H9 (cell line): Measurements from ENCODE around the gene HIC1. TPM values are rescaled to one million over a fixed set of nuclear protein-coding genes. Genes with fewer than 3 reads are reported as not detected.

Experiments used
- DNase-seq: peaks from one replicate; pipeline ENCODE4 v3.0.0-alpha.2; 2017
- H2AFZ ChIP-seq: one replicate; pipeline ENCODE4 v1.6.1; 2013; ENCODE audit warnings: mild to moderate bottlenecking, low read length, control low read depth, moderate library complexity
- H2AK5ac ChIP-seq: 2 replicates; pipeline ENCODE4 v1.6.1; 2013; ENCODE audit warnings: low read length, control low read depth, mixed read lengths; ENCODE audit not compliant: insufficient read length
- H2BK120ac ChIP-seq: one replicate; pipeline ENCODE4 v1.6.1; 2013; ENCODE audit warnings: low read depth, mild to moderate bottlenecking, low read length, control low read depth, inconsistent platforms; ENCODE audit not compliant: poor library complexity, severe bottlenecking
- H2BK12ac ChIP-seq: 2 replicates; pipeline ENCODE4 v1.6.1; 2013; ENCODE audit warnings: low read length, control low read depth, mixed read lengths, low read depth; ENCODE audit not compliant: insufficient read length
- H2BK15ac ChIP-seq: 2 replicates; pipeline ENCODE4 v1.6.1; 2013; ENCODE audit warnings: low read depth, low read length, control low read depth
- H2BK20ac ChIP-seq: one replicate; pipeline ENCODE4 v1.6.1; 2013; ENCODE audit warnings: low read depth, mild to moderate bottlenecking, low read length, control low read depth, inconsistent platforms; ENCODE audit not compliant: poor library complexity, severe bottlenecking
- H2BK5ac ChIP-seq: 2 replicates; pipeline ENCODE4 v1.6.1; 2013; ENCODE audit warnings: low read length, control low read depth, mixed read lengths; ENCODE audit not compliant: insufficient read length
- H3K14ac ChIP-seq: 2 replicates; pipeline ENCODE4 v1.6.1; 2013; ENCODE audit warnings: low read length, control low read depth; ENCODE audit not compliant: insufficient read depth
- H3K18ac ChIP-seq: 2 replicates; pipeline ENCODE4 v1.6.1; 2013; ENCODE audit warnings: low read depth, mild to moderate bottlenecking, mixed read lengths, low read length, control low read depth; ENCODE audit not compliant: insufficient read length
- H3K23ac ChIP-seq: 2 replicates; pipeline ENCODE4 v1.6.1; 2013; ENCODE audit warnings: low read length, control low read depth, mixed read lengths, low read depth; ENCODE audit not compliant: insufficient read length
- H3K23me2 ChIP-seq: 2 replicates; pipeline ENCODE4 v1.6.1; 2013; ENCODE audit warnings: low read depth, mild to moderate bottlenecking, mixed read lengths, low read length, control low read depth; ENCODE audit not compliant: insufficient read length, poor library complexity, severe bottlenecking
- H3K27ac ChIP-seq: 2 replicates; pipeline ENCODE4 v1.5.1; 2013; ENCODE audit warnings: low read length, control low read depth, mixed read lengths, low read depth; ENCODE audit not compliant: insufficient read length
- H3K27me3 ChIP-seq: 2 replicates; pipeline ENCODE4 v1.6.1; 2013; ENCODE audit warnings: low read length, control low read depth, inconsistent platforms; ENCODE audit not compliant: insufficient read depth
- H3K4ac ChIP-seq: 2 replicates; pipeline ENCODE4 v1.6.1; 2013; ENCODE audit warnings: low read depth, mild to moderate bottlenecking, control low read depth, inconsistent platforms, low read length, moderate library complexity
- H3K4me1 ChIP-seq: 2 replicates; pipeline ENCODE4 v1.6.1; 2013; ENCODE audit warnings: low read length, control low read depth, inconsistent platforms; ENCODE audit not compliant: insufficient read depth
- H3K4me2 ChIP-seq: 2 replicates; pipeline ENCODE4 v1.6.1; 2013; ENCODE audit warnings: low read length, control low read depth, mixed read lengths; ENCODE audit not compliant: insufficient read length, insufficient read depth
- H3K56ac ChIP-seq: 2 replicates; pipeline ENCODE4 v1.6.1; 2013; ENCODE audit warnings: low read depth, mild to moderate bottlenecking, mixed read lengths, low read length, control low read depth; ENCODE audit not compliant: insufficient read length
- H3K79me1 ChIP-seq: 2 replicates; pipeline ENCODE4 v1.6.1; 2013; ENCODE audit warnings: low read depth, mild to moderate bottlenecking, moderate library complexity, low read length, control low read depth, inconsistent platforms; ENCODE audit not compliant: insufficient read depth, poor library complexity, severe bottlenecking
- H3K79me2 ChIP-seq: 2 replicates; pipeline ENCODE4 v1.6.1; 2013; ENCODE audit warnings: low read length, control low read depth, inconsistent platforms; ENCODE audit not compliant: insufficient read depth
- H3K9ac ChIP-seq: 2 replicates; pipeline ENCODE4 v1.6.1; 2013; ENCODE audit warnings: low read length, control low read depth, mixed read lengths; ENCODE audit not compliant: insufficient read length; ENCODE audit errors: extremely low read depth
- H3K9me3 ChIP-seq: one replicate; pipeline ENCODE4 v1.6.1; 2013; ENCODE audit warnings: low read depth, low read length, inconsistent platforms; ENCODE audit not compliant: control insufficient read depth
- H3T11ph ChIP-seq: one replicate; pipeline ENCODE4 v1.6.1; 2013; ENCODE audit warnings: mild to moderate bottlenecking, low read length, control low read depth, inconsistent platforms
- H4K20me1 ChIP-seq: one replicate; pipeline ENCODE4 v1.6.1; 2013; ENCODE audit not compliant: control insufficient read depth, insufficient read length, insufficient read depth
- H4K5ac ChIP-seq: 2 replicates; pipeline ENCODE4 v1.6.1; 2013; ENCODE audit warnings: low read depth, mild to moderate bottlenecking, mixed read lengths, low read length, control low read depth; ENCODE audit not compliant: insufficient read length
- H4K8ac ChIP-seq: replicated peaks from 2 replicates; pipeline ENCODE4 v1.6.1; 2013; ENCODE audit warnings: low read length, control low read depth, mixed read lengths, low read depth; ENCODE audit not compliant: insufficient read length
- H4K91ac ChIP-seq: 2 replicates; pipeline ENCODE4 v1.6.1; 2013; ENCODE audit warnings: low read depth, mild to moderate bottlenecking, moderate library complexity, mixed read lengths, low read length, control low read depth; ENCODE audit not compliant: insufficient read length
- H3K27ac Mint-ChIP-seq, 3 experiments: 2 replicates in 2 of 3; 3 replicates in 1 of 3; pipeline ENCODE4 v1.8.0; 2020 to 2021; ENCODE audit warnings: mixed read lengths in 3 of 3, mild to moderate bottlenecking in 1 of 3, moderate library complexity in 1 of 3
- H3K27me3 Mint-ChIP-seq: 2 replicates; pipeline ENCODE4 v1.8.0; 2021; ENCODE audit warnings: low read depth, mild to moderate bottlenecking, moderate library complexity, mixed read lengths
- H3K36me3 Mint-ChIP-seq, 3 experiments: 2 replicates in 2 of 3; 3 replicates in 1 of 3; pipeline ENCODE4 v1.8.0; 2020 to 2021; ENCODE audit warnings: low read depth in 3 of 3, mixed read lengths in 3 of 3; ENCODE audit not compliant: insufficient read depth in 1 of 3
- H3K4me1 Mint-ChIP-seq, 2 experiments: 2 replicates each; pipeline ENCODE4 v1.8.0; 2020; ENCODE audit warnings: mixed read lengths in 2 of 2
- H3K4me3 Mint-ChIP-seq, 2 experiments: 2 replicates in 1 of 2; 3 replicates in 1 of 2; pipeline ENCODE4 v1.8.0; 2020 to 2021; ENCODE audit warnings: mild to moderate bottlenecking in 2 of 2, mixed read lengths in 2 of 2, moderate library complexity in 1 of 2
- H3K9me3 Mint-ChIP-seq, 2 experiments: 2 replicates in 1 of 2; 3 replicates in 1 of 2; pipeline ENCODE4 v1.8.0; 2020; ENCODE audit warnings: mild to moderate bottlenecking in 2 of 2, mixed read lengths in 2 of 2, moderate library complexity in 1 of 2
- CTCF ChIP-seq: fragments of 200-600 bp; sonication (generic); conservative IDR thresholded peaks from 3 replicates; pipeline ENCODE4 v1.8.0; 2021; ENCODE audit warnings: antibody characterized with exemption, mild to moderate bottlenecking
- WGBS: extraction: QIAGEN DNeasy Blood & Tissue Kit; methylation state at CpG from one replicate; pipeline ENCODE4 v1.1.7; 2013; ENCODE audit warnings: missing lambda C conversion rate, low lambda C conversion rate, mixed read lengths; ENCODE audit not compliant: insufficient read length; ENCODE audit errors: extremely low coverage; 5-methylcytosine and 5-hydroxymethylcytosine counted together
- total RNA-seq: library from RNA; stranded (reverse); gene quantifications from 2 replicates; pipeline ENCODE4 v1.2.1, GENCODE V29; 2021

Gene HIC1
- total RNA-seq, 1 experiment from 2014 or later: 1.8 TPM

- Histone ChIP-seq H3K4me2 (no peak overlapping the region), H3K18ac (no peak overlapping the region), H2AK5ac (no peak overlapping the region), H2BK5ac (no peak overlapping the region), H3K27ac (no peak overlapping the region), H3K23me2 (no peaks in the 10 kb centered on the region), H3K79me1 (no peaks in the 10 kb centered on the region), H4K91ac (no peak overlapping the region), H2BK12ac (no peak overlapping the region), H4K20me1 (no peaks in the 10 kb centered on the region), H3K9ac (no peak overlapping the region), H2BK20ac (no peak overlapping the region), H3K23ac (no peak overlapping the region), H4K8ac (no peak overlapping the region), H2BK15ac (no peak overlapping the region), H3K9me3 (no peaks in the 10 kb centered on the region), H3K27me3 (no peaks in the 10 kb centered on the region), H3K4ac (no peak overlapping the region), H2BK120ac (no peak overlapping the region), H3K14ac (no peak overlapping the region), H3K56ac (no peak overlapping the region), H2AFZ (no peak overlapping the region), H3K4me1 (peaks cover 6% of the 10 kb centered on the region; the same call in 1 of the 2 replicates), H3T11ph (no peak overlapping the region), H4K5ac (no peak overlapping the region), H3K79me2 (no peaks in the 10 kb centered on the region)
- no peak for DNase-seq
- Mint-ChIP-seq H3K27me3 (no peaks in the 10 kb centered on the region), H3K4me3 (no peak overlapping the region), H3K4me1 (peaks cover 19 to 24% of the 10 kb centered on the region in 2 experiments), H3K27ac (peak overlapping the region; percentile 46 to 79 (median 55); a peak in 5 of 7 replicates), H3K9me3 (no peaks in the 10 kb centered on the region; a peak in 1 of 5 replicates), H3K36me3 (peaks cover 0 to 2% (median 0%) of the 10 kb centered on the region in 3 experiments; a peak in 1 of 7 replicates)
- WGBS: no CpG with 5 or more reads among the region's 10 CpGs
- no peak for TF ChIP-seq CTCF
Observed at GRCh38 chr17:2095536-2095910, 40.6 kb downstream of the HIC1 start.
